H1 (cell line): ENCODE measurements around the gene GRK3. TPM values are rescaled to one million over a fixed set of nuclear protein-coding genes. Genes with fewer than 3 reads are reported as not detected.

ENCODE experiments used
- CTCF ChIA-PET: fragments of 300-600 bp; sonication (Branson Sonifier 250); formaldehyde crosslinking; loops from one replicate; lab custom pipeline; 2021; ENCODE audit not compliant: partially characterized antibody; lab: Charles Lee
- POLR2A ChIA-PET: fragments of 300-600 bp; sonication (Branson Sonifier 250); formaldehyde crosslinking; loops from one replicate; lab custom pipeline; 2021; ENCODE audit warnings: inconsistent platforms; ENCODE audit not compliant: partially characterized antibody; lab: Charles Lee
- DNase-seq, 2 experiments: peaks; one replicate each; pipeline versions ENCODE4 v3.0.0 to v3.0.0-alpha.2; 2010 to 2022; ENCODE audit warnings: low spot score in 2 of 2, low read depth in 1 of 2, mixed read lengths in 1 of 2
- FAIRE-seq: peaks from 2 replicates; lab custom pipeline; 2011; peaks lifted over from hg19 to GRCh38; lab: Jason Lieb, UNC
- H2AFZ ChIP-seq: 2 replicates; pipeline ENCODE4 v1.8.1; 2012; ENCODE audit warnings: low read length, inconsistent platforms
- H2AK5ac ChIP-seq: 2 replicates; pipeline ENCODE4 v1.6.1; 2013; ENCODE audit warnings: low read depth, low read length
- H2BK120ac ChIP-seq: replicated peaks from 2 replicates; pipeline ENCODE3; 2013; ENCODE audit warnings: low read depth, low read length, inconsistent platforms
- H2BK12ac ChIP-seq: 2 replicates; pipeline ENCODE4 v1.6.1; 2013; ENCODE audit warnings: low read depth, low read length
- H2BK15ac ChIP-seq: 2 replicates; pipeline ENCODE4 v1.6.1; 2013; ENCODE audit warnings: low read length
- H2BK20ac ChIP-seq: 2 replicates; pipeline ENCODE4 v1.6.1; 2013; ENCODE audit warnings: low read length
- H2BK5ac ChIP-seq: 2 replicates; pipeline ENCODE4 v1.6.1; 2013; ENCODE audit warnings: low read depth, low read length
- H3K14ac ChIP-seq: 2 replicates; pipeline ENCODE4 v1.6.1; 2013; ENCODE audit warnings: inconsistent platforms; ENCODE audit not compliant: insufficient read length
- H3K18ac ChIP-seq: 2 replicates; pipeline ENCODE4 v1.6.1; 2013; ENCODE audit warnings: low read length; ENCODE audit errors: extremely low read depth
- H3K23ac ChIP-seq: 2 replicates; pipeline ENCODE4 v1.6.1; 2013; ENCODE audit warnings: inconsistent platforms; ENCODE audit not compliant: insufficient read length
- H3K23me2 ChIP-seq: 2 replicates; pipeline ENCODE4 v1.6.1; 2013; ENCODE audit warnings: low read depth, low read length
- H3K27ac ChIP-seq: 2 replicates; pipeline ENCODE4 v1.6.1; 2011; ENCODE audit warnings: low read depth, low read length, inconsistent platforms
- H3K27me3 ChIP-seq, 4 experiments: replicated peaks in 1 of 4; 1 replicate in 1 of 4; 2 replicates in 3 of 4; pipeline versions ENCODE4 v1.6.1 to v1.8.1; 2011 to 2013; ENCODE audit warnings: low read length in 3 of 4, mild to moderate bottlenecking in 3 of 4, inconsistent platforms in 2 of 4, mixed read lengths in 2 of 4, moderate library complexity in 1 of 4; ENCODE audit not compliant: control insufficient read depth in 3 of 4, insufficient read depth in 3 of 4; ENCODE audit errors: extremely low read depth in 1 of 4
- H3K36me3 ChIP-seq, 4 experiments: 2 replicates each; pipeline versions ENCODE4 v1.6.1 to v1.8.1; 2011 to 2013; ENCODE audit warnings: mild to moderate bottlenecking in 4 of 4, low read length in 3 of 4, moderate library complexity in 2 of 4, control low read depth in 1 of 4, inconsistent platforms in 1 of 4; ENCODE audit not compliant: insufficient read depth in 4 of 4, control insufficient read depth in 2 of 4
- H3K4ac ChIP-seq: replicated peaks from 2 replicates; pipeline ENCODE3; 2013; ENCODE audit warnings: low read length, low read depth, mixed read lengths, inconsistent platforms; ENCODE audit not compliant: insufficient read length
- H3K4me1 ChIP-seq, 4 experiments: replicated peaks in 1 of 4; 1 replicate in 1 of 4; 2 replicates in 3 of 4; pipeline versions ENCODE4 v1.6.1 to v1.8.1; 2011 to 2013; ENCODE audit warnings: low read length in 3 of 4, inconsistent platforms in 2 of 4, mixed read lengths in 1 of 4; ENCODE audit not compliant: insufficient read depth in 4 of 4, control insufficient read depth in 3 of 4
- H3K4me2 ChIP-seq, 2 experiments: 2 replicates each; pipeline versions ENCODE4 v1.6.1 to v1.8.1; 2011 to 2013; ENCODE audit warnings: low read depth in 2 of 2, low read length in 2 of 2, control low read depth in 1 of 2, inconsistent platforms in 1 of 2, mild to moderate bottlenecking in 1 of 2; ENCODE audit not compliant: insufficient read depth in 1 of 2
- H3K4me3 ChIP-seq, 4 experiments: fragments of 200-600, 300-600 bp in 1 of 4; sonication (generic), shearing (Covaris generic), sonication (Bioruptor Twin) in 1 of 4; 2 replicates each; pipeline versions ENCODE4 v1.5.1 to v1.8.1; 2011 to 2016; ENCODE audit warnings: low read length in 4 of 4, low read depth in 3 of 4, control low read depth in 2 of 4, inconsistent platforms in 2 of 4, mild to moderate bottlenecking in 2 of 4, mixed read lengths in 1 of 4, moderate library complexity in 1 of 4; ENCODE audit not compliant: insufficient read depth in 2 of 4; ENCODE audit errors: extremely low read depth in 1 of 4
- H3K56ac ChIP-seq: replicated peaks from 2 replicates; pipeline ENCODE3; 2013; ENCODE audit warnings: low read depth, mild to moderate bottlenecking, mixed read lengths, low read length, inconsistent platforms; ENCODE audit not compliant: insufficient read length
- H3K79me1 ChIP-seq: 2 replicates; pipeline ENCODE4 v1.6.1; 2013; ENCODE audit warnings: low read depth, low read length, control low read depth
- H3K79me2 ChIP-seq, 2 experiments: 2 replicates each; pipeline versions ENCODE4 v1.6.1 to v1.8.1; 2012 to 2013; ENCODE audit warnings: low read length in 2 of 2, mild to moderate bottlenecking in 2 of 2, inconsistent platforms in 1 of 2; ENCODE audit not compliant: insufficient read depth in 2 of 2, control insufficient read depth in 1 of 2
- H3K9ac ChIP-seq, 4 experiments: replicated peaks in 1 of 4; 1 replicate in 1 of 4; 2 replicates in 3 of 4; pipeline versions ENCODE4 v1.6.1 to v1.8.1; 2011 to 2013; ENCODE audit warnings: low read depth in 3 of 4, low read length in 3 of 4, control low read depth in 2 of 4, mild to moderate bottlenecking in 2 of 4, moderate library complexity in 2 of 4, inconsistent platforms in 1 of 4; ENCODE audit errors: extremely low read depth in 1 of 4
- H3K9me3 ChIP-seq, 2 experiments: 2 replicates each; pipeline versions ENCODE4 v1.6.1 to v1.8.1; 2012 to 2013; ENCODE audit warnings: mild to moderate bottlenecking in 2 of 2, moderate library complexity in 2 of 2, control low read depth in 1 of 2, inconsistent platforms in 1 of 2, low read depth in 1 of 2, low read length in 1 of 2, mixed read lengths in 1 of 2; ENCODE audit not compliant: insufficient read depth in 2 of 2
- H4K20me1 ChIP-seq, 2 experiments: replicated peaks in 1 of 2; 2 replicates each; pipeline versions ENCODE3 to v1.8.1; 2011 to 2013; ENCODE audit warnings: inconsistent platforms in 2 of 2, low read length in 2 of 2, mild to moderate bottlenecking in 1 of 2; ENCODE audit not compliant: insufficient read depth in 2 of 2, control insufficient read depth in 1 of 2
- H4K5ac ChIP-seq: 2 replicates; pipeline ENCODE4 v1.6.1; 2013; ENCODE audit warnings: low read length, low read depth, mixed read lengths, inconsistent platforms; ENCODE audit not compliant: insufficient read length
- H4K8ac ChIP-seq: 2 replicates; pipeline ENCODE4 v1.8.0; 2013; ENCODE audit warnings: mild to moderate bottlenecking, moderate library complexity, low read length, inconsistent platforms; ENCODE audit not compliant: insufficient read depth; ENCODE audit errors: extremely low read depth
- H4K91ac ChIP-seq: replicated peaks from 2 replicates; pipeline ENCODE3; 2013; ENCODE audit warnings: low read length, mixed read lengths, inconsistent platforms; ENCODE audit not compliant: insufficient read length
- BACH1 ChIP-seq: IDR thresholded peaks from 2 replicates; pipeline ENCODE4 v1.6.1; 2012; ENCODE audit warnings: low read length, improper control_type of control experiment
- BCL11A ChIP-seq, 2 experiments: IDR thresholded peaks; one replicate each; pipeline ENCODE4 v1.6.1; 2011; ENCODE audit warnings: low read depth in 2 of 2, low read length in 2 of 2, mild to moderate bottlenecking in 2 of 2
- CBX8 ChIP-seq: fragments of 300-800, 300-1000 bp; sonication (generic); IDR thresholded peaks from 2 replicates; pipeline ENCODE4 v1.7.1; 2016; ENCODE audit warnings: low read depth, low read length, borderline replicate concordance
- HDAC6 ChIP-seq: IDR thresholded peaks from one replicate; pipeline ENCODE4 v1.7.1; 2012; ENCODE audit warnings: low read depth, mild to moderate bottlenecking, inconsistent platforms, low read length, moderate library complexity
- RAD21 ChIP-seq, 2 experiments: IDR thresholded peaks in 1 of 2; conservative IDR thresholded peaks in 1 of 2; 2 replicates each; pipeline ENCODE4 v1.6.1; 2011; ENCODE audit warnings: low read depth in 2 of 2, low read length in 2 of 2, improper control_type of control experiment in 1 of 2, inconsistent platforms in 1 of 2, mild to moderate bottlenecking in 1 of 2, moderate library complexity in 1 of 2
- RBBP5 ChIP-seq: IDR thresholded peaks from 2 replicates; pipeline ENCODE4 v1.7.1; 2012; ENCODE audit warnings: low read depth, mild to moderate bottlenecking, inconsistent platforms, low read length, moderate library complexity, borderline replicate concordance
- RNF2 ChIP-seq: fragments of 200-900, 300-1000 bp; sonication (generic); IDR thresholded peaks from 2 replicates; pipeline ENCODE4 v1.7.1; 2016; ENCODE audit warnings: borderline replicate concordance, low read depth, mild to moderate bottlenecking, antibody characterized with exemption, low read length; ENCODE audit not compliant: poor library complexity, severe bottlenecking; ENCODE audit errors: missing control alignments
- SIN3A ChIP-seq, 2 experiments: IDR thresholded peaks in 1 of 2; conservative IDR thresholded peaks in 1 of 2; 2 replicates each; pipeline ENCODE4 v1.6.1; 2011 to 2012; ENCODE audit warnings: low read length in 2 of 2, improper control_type of control experiment in 1 of 2, low read depth in 1 of 2, mild to moderate bottlenecking in 1 of 2
- SUZ12 ChIP-seq: fragments of 200-600 bp; sonication (generic); IDR thresholded peaks from 2 replicates; pipeline ENCODE4 v1.6.1; 2012; ENCODE audit warnings: mild to moderate bottlenecking, inconsistent platforms, low read length, moderate library complexity, mixed read lengths
- WGBS, 2 experiments: shearing (Covaris generic) in 1 of 2; methylation state at CpG; one replicate each; pipeline versions ENCODE4 v1.1.6 to v1.1.7; 2013 to 2015; ENCODE audit warnings: low lambda C conversion rate in 2 of 2, mixed read lengths in 2 of 2, inconsistent platforms in 1 of 2, low coverage in 1 of 2, missing lambda C conversion rate in 1 of 2; ENCODE audit not compliant: insufficient replicate concordance in 2 of 2, insufficient coverage in 1 of 2, insufficient read length in 1 of 2; ENCODE audit errors: extremely low coverage in 1 of 2, missing lambda C conversion rate in 1 of 2; 5-methylcytosine and 5-hydroxymethylcytosine counted together
- polyA plus RNA-seq, 7 experiments: library from polyadenylated mRNA; depleted of rRNA in 3 of 7; stranded (reverse) in 5 of 7; unstranded in 2 of 7; fragments of >200 nt in 5 of 7; fragments of 200-250 nt in 2 of 7; gene quantifications; 1 replicate in 5 of 7; 2 replicates in 1 of 7; 4 replicates in 1 of 7; pipeline versions ENCODE4 v1.2.1 to v1.2.3, GENCODE V29; 2011 to 2013; ENCODE audit warnings: missing spikeins in 2 of 7, mixed read lengths in 2 of 7
- total RNA-seq: library from RNA; stranded (reverse); fragmentation: NEBNext Ultra II Directional; extraction: Animal tissue kit (Norgen Biotek cat#: 25700); gene quantifications from 2 replicates; pipeline ENCODE4 v1.2.1, GENCODE V29; 2021
- TF ChIP-seq, protein P1 (sequence below): IDR thresholded peaks from 2 replicates; pipeline ENCODE4 v1.6.1; 2012; ENCODE audit warnings: inconsistent platforms
- TF ChIP-seq, protein P2 (sequence below): IDR thresholded peaks from 2 replicates; pipeline ENCODE4 v1.6.1; 2011; ENCODE audit warnings: low read depth, mild to moderate bottlenecking, low read length; ENCODE audit not compliant: insufficient read depth

GRK3 gene
- total and polyA plus RNA-seq, 2 of the 8 experiments (the other 6 are each of a cell fraction or from before 2014, with no cell fraction given), result 7.5 to 35.3 TPM

DNA sequence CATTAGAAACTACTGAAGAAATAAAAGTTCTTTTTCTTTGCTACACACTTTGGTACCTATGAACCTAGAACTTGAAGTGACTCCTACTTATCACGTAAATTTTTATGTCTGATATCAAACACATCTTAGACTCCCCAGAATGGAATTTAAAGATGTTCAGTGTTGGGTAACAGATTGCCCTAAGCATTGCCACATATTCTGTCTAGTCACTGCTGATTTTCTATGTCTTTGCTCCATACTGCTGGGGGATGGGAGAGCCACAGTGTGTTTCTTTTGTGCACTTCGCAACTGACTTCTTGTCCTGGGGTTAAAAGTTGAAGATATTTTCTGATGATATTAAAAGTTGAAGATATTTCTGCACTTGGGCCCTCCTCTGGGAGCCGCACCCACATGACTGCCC, 158.2 kb downstream of the GRK3 start:
- H3K27ac ChIP-seq, result no peak overlapping the region
- no peak overlapping the region for H3K4me3 ChIP-seq
- no peaks in the 10 kb centered on the region for H3K79me1 ChIP-seq
- H3K79me2 ChIP-seq, result no peaks in the 10 kb centered on the region
- CTCF ChIA-PET, result no interaction called here
- H3K36me3 ChIP-seq, result peaks cover 0 to 3% (median 0%) of the 10 kb centered on the region in 4 experiments; a peak in 2 of 8 replicates
- H2BK5ac ChIP-seq, result no peak overlapping the region
- H4K91ac ChIP-seq, result no peak overlapping the region
- H3K23ac ChIP-seq, result no peak overlapping the region
- POLR2A ChIA-PET, result no interaction called here
- no peak overlapping the region for H2BK120ac ChIP-seq
- WGBS, 2 experiments, result 93% methylated on average over 3 of the region's 3 CpGs; no CpG with 5 or more reads in 1 of the 2 experiments
- H2AFZ ChIP-seq, result no peak overlapping the region
- no peak overlapping the region for H2BK12ac ChIP-seq
- no peak overlapping the region for H4K8ac ChIP-seq
- H3K27me3 ChIP-seq, result no peaks in the 10 kb centered on the region
- H3K23me2 ChIP-seq, result no peaks in the 10 kb centered on the region
- no peak overlapping the region for H3K56ac ChIP-seq
- FAIRE-seq (no peak), DNase-seq (no peak)
- no peak overlapping the region for H4K5ac ChIP-seq
- H4K20me1 ChIP-seq, result peaks cover 0 to 2% of the 10 kb centered on the region in 2 experiments
- no peak overlapping the region for H2BK20ac ChIP-seq
- no peaks in the 10 kb centered on the region for H3K9me3 ChIP-seq
- no peak overlapping the region for H2AK5ac ChIP-seq
- H3K9ac ChIP-seq, result no peak overlapping the region
- H3K18ac ChIP-seq, result no peak overlapping the region
- H3K14ac ChIP-seq, result no peak overlapping the region
- H3K4me1 ChIP-seq, result peaks cover 0 to 3% (median 0%) of the 10 kb centered on the region in 4 experiments; a peak in 1 of 7 replicates
- H3K4ac ChIP-seq, result no peak overlapping the region
- H3K4me2 ChIP-seq, result no peak overlapping the region
- H2BK15ac ChIP-seq, result no peak overlapping the region
- TF ChIP-seq, protein P1, sequence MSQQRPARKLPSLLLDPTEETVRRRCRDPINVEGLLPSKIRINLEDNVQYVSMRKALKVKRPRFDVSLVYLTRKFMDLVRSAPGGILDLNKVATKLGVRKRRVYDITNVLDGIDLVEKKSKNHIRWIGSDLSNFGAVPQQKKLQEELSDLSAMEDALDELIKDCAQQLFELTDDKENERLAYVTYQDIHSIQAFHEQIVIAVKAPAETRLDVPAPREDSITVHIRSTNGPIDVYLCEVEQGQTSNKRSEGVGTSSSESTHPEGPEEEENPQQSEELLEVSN, result no peak
- no peak for TF ChIP-seq SIN3A (conservative IDR thresholded peaks at IDR 0.05 in 1 of 2, IDR thresholded peaks at IDR 0.05 in 1 of 2; ENCODE audit: low read depth in 1 of 2, low read length in 2 of 2)
- no peak for TF ChIP-seq BCL11A (IDR thresholded peaks at IDR 0.05; ENCODE audit: low read depth in 2 of 2, low read length in 2 of 2)
- no peak for TF ChIP-seq RNF2
- no peak for TF ChIP-seq RBBP5
- TF ChIP-seq RAD21 (IDR thresholded peaks at IDR 0.05 in 1 of 2, conservative IDR thresholded peaks at IDR 0.05 in 1 of 2; ENCODE audit: low read depth in 2 of 2, low read length in 2 of 2), result no peak
- TF ChIP-seq HDAC6, result no peak
- TF ChIP-seq SUZ12, result no peak
- no peak for TF ChIP-seq BACH1
- TF ChIP-seq, protein P2, sequence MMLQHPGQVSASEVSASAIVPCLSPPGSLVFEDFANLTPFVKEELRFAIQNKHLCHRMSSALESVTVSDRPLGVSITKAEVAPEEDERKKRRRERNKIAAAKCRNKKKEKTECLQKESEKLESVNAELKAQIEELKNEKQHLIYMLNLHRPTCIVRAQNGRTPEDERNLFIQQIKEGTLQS, result no peak
- TF ChIP-seq CBX8, result no peak
